K562 (cell line): ENCODE measurements around the gene SOCS3. TPM values are rescaled to one million over a fixed set of nuclear protein-coding genes. Genes with fewer than 3 reads are reported as not detected.

Experiments used
- AFF1 ChIP-seq, 2 experiments: fragments of 450-650 bp; IDR thresholded peaks; 2 replicates each; pipeline ENCODE4 v1.6.1; 2018; ENCODE audit warnings: mild to moderate bottlenecking in 2 of 2, low read depth in 1 of 2; ENCODE audit not compliant: partially characterized antibody in 2 of 2
- CBX5 ChIP-seq: IDR thresholded peaks from 2 replicates; pipeline ENCODE4 v1.6.1; 2014; ENCODE audit warnings: low read depth, borderline replicate concordance
- CTBP1 ChIP-seq: fragments of 450-650 bp; IDR thresholded peaks from 2 replicates; pipeline ENCODE4 v1.6.1; 2016; ENCODE audit warnings: borderline replicate concordance
- HDAC2 ChIP-seq: fragments of 450-650 bp; IDR thresholded peaks from 2 replicates; pipeline ENCODE4 v1.6.1; 2016; ENCODE audit warnings: mild to moderate bottlenecking
- HDAC3 ChIP-seq: fragments of 450-650 bp; IDR thresholded peaks from 2 replicates; pipeline ENCODE4 v1.6.1; 2018; ENCODE audit warnings: borderline replicate concordance, mild to moderate bottlenecking, moderate library complexity; ENCODE audit not compliant: partially characterized antibody
- NFATC3 ChIP-seq: fragments of 450-650 bp; IDR thresholded peaks from 2 replicates; pipeline ENCODE4 v1.6.1; 2017; ENCODE audit warnings: mild to moderate bottlenecking
- SMARCE1 ChIP-seq: fragments of 450-650 bp; IDR thresholded peaks from 2 replicates; pipeline ENCODE4 v1.7.1; 2016; ENCODE audit warnings: mild to moderate bottlenecking
- SRSF3 ChIP-seq: fragments of 200-400 bp; formaldehyde crosslinking; IDR thresholded peaks from 2 replicates; pipeline ENCODE4 v1.6.1; 2016; ENCODE audit warnings: mild to moderate bottlenecking, low read length, moderate library complexity; ENCODE audit not compliant: insufficient read depth
- ZEB2 ChIP-seq: fragments of 450-650 bp; IDR thresholded peaks from 2 replicates; pipeline ENCODE4 v1.6.1; 2016
- ZNF766 ChIP-seq: fragments of 200-800 bp; sonication (Bioruptor generic); conservative IDR thresholded peaks from 2 replicates; pipeline ENCODE4 v1.6.1; 2016; ENCODE audit warnings: missing genetic modification characterization, missing compliant biosample characterization
- polyA plus RNA-seq, 8 experiments: library from polyadenylated mRNA; depleted of rRNA in 4 of 8; stranded (reverse) in 5 of 8; unstranded in 3 of 8; fragments of >200 nt; fragmentation: Nextera tagmentation in 2 of 8; fragmentation: Illumina TruSeq in 1 of 8; extraction: Ambion mirVana in 2 of 8; extraction: Trizol in 1 of 8; gene quantifications; 2 replicates each; pipeline versions ENCODE4 v1.2.1 to v1.2.3, GENCODE V29; 2011 to 2014; ENCODE audit warnings: inconsistent platforms in 1 of 8, missing spikeins in 1 of 8
- total RNA-seq, 7 experiments: library from RNA; depleted of rRNA in 6 of 7; stranded (reverse); fragments of >200 nt in 6 of 7; fragmentation: Illumina TruSeq in 2 of 7; extraction: Trizol in 2 of 7; gene quantifications; 2 replicates each; pipeline versions ENCODE4 v1.2.1 to v1.2.3, GENCODE V29; 2011 to 2021; ENCODE audit warnings: low replicate concordance in 1 of 7
- TF ChIP-seq, protein P1 (sequence below): sonication (generic); formaldehyde crosslinking; IDR thresholded peaks from 2 replicates; pipeline ENCODE4 v1.8.0; 2022; ENCODE audit warnings: missing genetic modification reagents, mild to moderate bottlenecking, moderate library complexity, borderline replicate concordance
- TF ChIP-seq, protein P2 (sequence below): fragments of 450-650 bp; formaldehyde crosslinking; IDR thresholded peaks from 2 replicates; pipeline ENCODE4 v1.4.0; 2020; ENCODE audit warnings: mild to moderate bottlenecking, moderate library complexity

Gene SOCS3
- total and polyA plus RNA-seq, 9 of the 15 experiments (the other 6 are each of a cell fraction or from before 2014, with no cell fraction given): 0.56 to 38.9 (median 13.7) TPM

DNA sequence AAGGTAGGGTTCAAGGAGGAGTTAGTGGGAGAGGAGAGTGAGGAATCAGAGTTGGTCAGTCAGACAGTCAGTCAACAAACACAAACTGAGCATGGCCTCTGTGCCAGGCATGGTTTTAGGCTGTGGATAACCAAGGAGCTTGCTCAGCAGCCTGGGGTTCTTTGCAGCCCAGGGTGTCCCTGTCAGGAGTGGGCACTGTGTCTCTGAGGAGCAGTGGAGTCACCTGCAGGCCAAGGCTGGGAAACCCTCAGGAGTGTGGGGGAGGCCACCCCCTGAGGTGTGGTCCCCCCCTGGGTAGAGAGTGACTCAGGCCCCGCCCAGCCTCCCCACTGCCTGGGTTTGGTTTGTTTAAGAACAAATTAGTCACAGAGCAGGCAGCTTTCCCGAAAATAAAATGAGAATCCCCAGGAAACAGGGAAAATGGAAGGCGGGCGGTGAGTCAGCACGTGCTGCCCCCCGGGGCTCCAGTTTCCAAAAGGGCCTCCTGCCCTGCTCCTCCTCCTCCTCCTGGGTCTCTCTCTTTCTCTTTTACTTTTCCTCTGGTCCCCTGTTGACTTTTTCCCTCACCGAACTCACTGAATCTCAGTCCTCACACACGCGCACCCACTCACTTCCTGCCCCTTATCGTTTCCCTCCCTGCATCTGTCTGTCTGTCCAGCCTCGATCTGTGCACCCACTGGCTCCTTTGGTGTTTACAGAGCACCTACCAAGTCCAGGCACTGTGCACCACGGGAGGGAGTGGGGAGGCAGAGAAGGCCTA, 44.3 kb downstream of the SOCS3 start (continued):
- TF ChIP-seq, protein P1, sequence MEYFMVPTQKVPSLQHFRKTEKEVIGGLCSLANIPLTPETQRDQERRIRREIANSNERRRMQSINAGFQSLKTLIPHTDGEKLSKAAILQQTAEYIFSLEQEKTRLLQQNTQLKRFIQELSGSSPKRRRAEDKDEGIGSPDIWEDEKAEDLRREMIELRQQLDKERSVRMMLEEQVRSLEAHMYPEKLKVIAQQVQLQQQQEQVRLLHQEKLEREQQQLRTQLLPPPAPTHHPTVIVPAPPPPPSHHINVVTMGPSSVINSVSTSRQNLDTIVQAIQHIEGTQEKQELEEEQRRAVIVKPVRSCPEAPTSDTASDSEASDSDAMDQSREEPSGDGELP (CRISPR knock-in tag): no peak
- TF ChIP-seq AFF1 (IDR thresholded peaks at IDR 0.05; ENCODE audit: low read depth in 1 of 2, partially characterized antibody in 2 of 2): no peak
- TF ChIP-seq, protein P2, sequence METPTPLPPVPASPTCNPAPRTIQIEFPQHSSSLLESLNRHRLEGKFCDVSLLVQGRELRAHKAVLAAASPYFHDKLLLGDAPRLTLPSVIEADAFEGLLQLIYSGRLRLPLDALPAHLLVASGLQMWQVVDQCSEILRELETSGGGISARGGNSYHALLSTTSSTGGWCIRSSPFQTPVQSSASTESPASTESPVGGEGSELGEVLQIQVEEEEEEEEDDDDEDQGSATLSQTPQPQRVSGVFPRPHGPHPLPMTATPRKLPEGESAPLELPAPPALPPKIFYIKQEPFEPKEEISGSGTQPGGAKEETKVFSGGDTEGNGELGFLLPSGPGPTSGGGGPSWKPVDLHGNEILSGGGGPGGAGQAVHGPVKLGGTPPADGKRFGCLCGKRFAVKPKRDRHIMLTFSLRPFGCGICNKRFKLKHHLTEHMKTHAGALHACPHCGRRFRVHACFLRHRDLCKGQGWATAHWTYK (CRISPR knock-in tag): no peak
- TF ChIP-seq CBX5: no peak
- TF ChIP-seq ZNF766 (CRISPR knock-in tag): no peak
- TF ChIP-seq CTBP1: peak; percentile 36; the same call in 1 of the 2 replicates
- no peak for TF ChIP-seq SRSF3
- TF ChIP-seq NFATC3: no peak
- TF ChIP-seq HDAC3: peak; percentile 49
- TF ChIP-seq ZEB2: no peak; the same call in 1 of the 2 replicates
- TF ChIP-seq SMARCE1: peak; percentile 88
- TF ChIP-seq HDAC2: peak; percentile 94
